ACHN (cell line): ENCODE data around the gene SAMD4A.

Experiments
- DNase-seq: peaks from one replicate; pipeline ENCODE4 v3.0.0-alpha.2; 2015
- in situ Hi-C: cut with HindIII; loops from 2 replicates; pipeline ENCODE4 v1.10.0; 2017; ENCODE audit warnings: low sequenced_read_pairs, low pct_ligation_motif_present, low pct_unique_long_range_greater_than_20kb

The SAMD4A gene

DNA sequence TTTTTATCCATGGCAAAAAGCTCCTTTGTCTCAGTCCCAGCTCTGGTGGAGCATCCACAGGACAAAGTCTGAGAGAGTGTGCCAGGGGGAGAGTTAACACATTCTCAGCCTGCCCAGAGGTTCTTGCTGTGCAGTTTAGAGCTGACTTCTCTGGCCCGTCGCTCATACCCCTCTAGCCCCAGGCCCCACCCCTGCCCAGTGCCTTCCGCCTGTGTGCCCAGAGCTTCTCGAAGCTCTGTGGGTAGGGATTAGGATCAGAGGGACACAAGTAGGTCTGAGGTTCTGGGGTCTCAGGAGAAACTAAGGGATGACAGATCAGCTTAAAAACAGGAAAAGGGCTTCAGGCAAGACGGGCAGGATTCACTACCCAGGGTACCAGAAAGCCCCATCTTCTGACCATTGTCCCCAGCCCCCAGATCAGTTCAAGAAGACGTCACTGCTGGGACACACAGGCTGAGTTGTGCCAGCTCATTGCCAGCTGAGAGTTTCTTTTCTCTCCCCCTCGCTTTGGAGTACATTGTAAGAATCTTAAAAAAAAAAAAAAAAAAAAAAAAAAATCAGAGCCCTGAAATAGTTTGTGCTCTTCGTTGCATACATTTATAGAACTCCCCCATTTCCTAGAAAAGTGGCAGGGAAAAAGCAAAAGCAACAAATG lies 208.7 kb downstream of the SAMD4A start:
- in situ Hi-C loops: no loop called here
- no peak for DNase-seq

DNA sequence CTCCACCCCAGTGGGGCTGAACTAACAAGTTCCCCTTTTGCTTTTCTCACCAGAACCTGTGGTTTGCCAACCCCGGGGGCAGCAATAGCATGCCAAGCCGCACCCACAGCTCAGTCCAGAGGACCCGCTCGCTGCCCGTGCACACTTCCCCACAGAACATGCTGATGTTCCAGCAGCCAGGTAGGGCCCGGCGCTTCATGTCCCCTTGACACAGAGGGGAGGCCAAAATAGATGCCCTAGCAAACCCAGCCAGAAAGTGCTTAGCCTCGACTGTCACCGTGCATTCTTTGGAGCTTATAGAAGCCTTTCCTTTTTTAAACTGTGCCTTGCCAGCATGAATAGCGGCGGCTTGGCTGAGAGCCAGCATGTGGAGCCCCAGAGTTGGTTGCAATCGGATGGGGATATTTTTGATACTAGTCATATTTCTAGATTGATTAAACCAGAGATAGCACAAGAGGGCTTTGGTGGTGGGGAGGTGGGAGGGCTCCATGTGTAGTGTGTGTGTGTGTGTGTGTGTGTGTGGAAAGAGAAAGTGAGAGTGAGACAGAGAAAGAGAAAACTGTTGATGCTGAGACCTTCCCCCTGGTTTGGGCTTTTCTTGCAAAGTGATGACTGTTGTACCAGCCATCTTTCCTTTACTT lies 209.6 kb downstream of the SAMD4A start:
- DNase-seq: no peak
- in situ Hi-C loops: no loop called here

DNA sequence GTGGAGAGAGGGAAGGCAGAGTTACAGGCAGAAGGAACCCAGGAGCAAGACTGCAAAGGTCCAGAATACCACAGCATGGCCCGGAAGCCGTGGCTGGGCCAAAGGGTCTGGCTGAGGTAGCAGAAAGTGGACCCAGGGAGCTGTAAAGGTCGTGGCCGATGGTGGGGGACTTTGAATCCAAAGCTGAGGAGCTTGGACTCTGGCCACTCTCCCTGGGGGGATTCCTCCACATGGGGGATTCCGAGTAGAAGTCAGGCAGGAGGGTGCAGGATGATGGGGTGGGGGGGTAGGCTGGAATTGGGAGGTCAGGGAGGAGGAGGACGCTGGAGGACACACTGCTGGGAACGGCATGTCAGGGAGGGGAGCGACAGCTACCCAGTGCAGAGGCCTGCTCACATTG lies 210.5 kb downstream of the SAMD4A start:
- DNase-seq: no peak
- in situ Hi-C loops: no loop called here

DNA sequence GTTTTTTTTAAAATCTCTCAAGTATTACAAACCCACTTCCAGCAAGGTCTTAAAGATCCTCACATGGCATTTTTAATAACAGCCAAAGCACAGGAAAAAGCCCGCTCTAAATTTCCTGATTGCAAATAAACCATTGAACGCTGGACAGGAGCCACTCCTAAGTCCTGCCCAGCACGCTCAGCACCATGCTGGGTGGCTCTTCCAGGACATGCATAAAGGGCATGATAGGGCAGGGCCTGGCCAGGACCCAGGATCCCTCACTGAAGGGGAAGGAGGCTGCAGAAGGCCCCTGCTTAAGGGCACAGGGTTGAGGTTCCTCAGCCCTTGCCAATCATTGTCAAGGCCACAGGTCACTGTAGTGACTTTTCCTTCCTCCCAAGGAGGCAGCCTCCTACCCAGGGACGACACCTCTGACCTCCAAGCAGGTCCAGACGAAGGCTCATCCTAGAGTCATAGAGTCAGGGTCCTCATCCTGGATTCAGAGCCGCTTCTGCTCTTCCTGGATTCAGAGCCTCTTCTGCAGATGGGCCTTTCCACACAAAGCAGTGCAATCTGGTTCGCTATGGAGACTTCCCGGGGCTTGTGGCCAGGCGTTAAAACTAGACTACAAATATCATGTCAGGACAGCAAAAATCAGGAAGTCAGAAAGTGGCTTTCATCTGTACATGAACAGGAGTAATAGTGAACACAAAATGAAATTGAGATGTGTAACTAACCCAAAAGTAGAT lies 211.9 kb downstream of the SAMD4A start:
- in situ Hi-C loops: no loop called here
- DNase-seq: no peak

DNA sequence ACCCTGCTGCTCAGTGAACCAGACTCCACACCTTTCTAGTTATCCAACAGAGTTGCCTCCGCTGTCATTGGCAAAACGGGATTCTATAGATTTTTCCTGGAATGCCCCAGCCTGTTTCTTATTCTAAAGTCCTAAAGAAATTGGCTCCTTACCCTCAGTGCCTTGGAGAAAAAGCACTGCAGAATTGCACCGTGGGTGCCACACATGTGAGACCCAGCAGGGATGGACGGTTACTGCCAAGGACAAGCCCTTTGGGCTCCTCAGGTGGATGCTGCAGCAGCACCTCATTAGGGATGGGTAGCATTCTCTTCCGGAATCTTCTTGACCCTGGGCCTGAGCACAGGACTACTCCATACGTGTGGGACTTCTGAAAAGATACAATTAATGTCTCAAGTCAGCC lies 214.2 kb downstream of the SAMD4A start:
- in situ Hi-C loops: no loop called here
- DNase-seq: no peak

DNA sequence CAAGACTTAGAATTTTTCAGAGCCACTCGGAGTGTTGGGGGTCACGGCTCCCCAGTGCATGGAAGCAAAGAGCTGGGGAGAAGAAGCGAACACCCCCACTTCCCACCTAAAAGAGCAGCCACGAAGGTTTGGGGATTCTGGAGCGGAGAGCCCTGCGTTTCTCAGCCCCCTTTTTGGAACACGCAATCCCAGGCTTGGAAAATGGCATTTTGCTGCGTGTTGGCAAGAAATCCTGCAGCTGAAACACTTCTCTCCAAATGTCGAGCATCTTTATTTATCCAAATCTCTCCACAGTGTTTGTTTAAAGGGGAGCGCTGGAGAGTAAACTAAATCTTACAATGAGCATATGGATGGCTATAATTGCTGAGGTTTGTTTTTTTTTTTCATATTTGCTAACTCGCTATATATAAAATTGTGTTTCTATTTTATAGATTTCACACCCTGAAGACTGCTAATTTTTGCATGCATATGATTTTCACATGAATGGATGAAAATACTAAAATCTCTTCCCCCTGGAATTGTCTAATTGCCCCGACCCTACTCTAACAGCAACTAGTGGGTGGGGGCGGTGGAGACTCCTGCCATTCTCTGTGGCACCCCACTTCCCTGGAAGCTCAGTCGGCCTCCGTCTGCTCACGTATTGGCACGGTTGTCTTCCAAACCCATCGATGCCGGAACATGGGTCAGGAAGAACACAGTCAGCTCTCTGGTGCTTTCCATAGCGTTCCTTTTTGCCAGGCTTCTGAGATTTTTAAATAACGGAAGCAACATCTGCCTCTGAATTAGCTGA lies 215.2 kb downstream of the SAMD4A start:
- in situ Hi-C loops: no loop called here
- no peak for DNase-seq

DNA sequence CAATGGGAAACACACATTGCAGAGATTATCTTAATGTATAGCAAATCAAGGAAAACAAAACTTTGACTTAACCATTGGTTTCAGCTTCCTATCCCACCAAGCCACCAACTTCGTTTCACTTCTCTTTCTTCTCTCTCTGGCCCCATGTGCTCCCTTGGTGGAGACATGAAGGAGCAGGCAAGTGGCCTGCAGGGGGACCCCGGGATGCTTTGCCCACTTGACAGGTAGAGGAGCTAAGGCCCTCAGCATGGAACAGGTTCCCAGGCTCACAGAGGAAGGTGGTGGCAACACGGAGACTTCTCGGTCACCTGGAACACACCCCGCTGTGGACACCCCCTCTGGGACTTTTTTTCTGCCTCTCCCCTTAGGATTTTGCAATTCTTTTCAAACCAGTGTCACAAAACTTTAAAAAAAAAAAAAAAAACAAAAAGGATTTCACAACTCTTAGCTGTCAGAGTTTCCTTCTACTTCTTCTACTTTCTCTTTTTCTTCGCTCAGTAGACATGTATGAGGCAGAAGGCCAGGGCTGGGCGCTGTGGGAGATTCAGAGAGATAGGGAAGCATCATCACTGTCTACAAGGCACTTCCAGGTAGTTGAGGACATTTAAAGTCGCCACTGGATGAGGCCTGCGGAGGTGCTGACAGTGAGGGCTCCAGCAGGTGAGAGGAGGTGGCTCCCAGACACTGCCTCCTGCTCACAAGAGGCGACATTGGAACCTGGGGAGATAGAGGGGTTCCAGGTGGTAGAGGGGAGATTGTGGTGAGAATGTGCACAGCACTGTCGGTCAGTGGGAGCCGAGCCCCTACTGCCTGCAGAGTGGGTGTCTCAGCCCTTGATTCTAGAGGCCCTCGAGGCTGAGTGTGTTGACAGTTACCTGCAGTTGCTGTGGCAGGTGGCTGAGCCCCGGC lies 216.1 kb downstream of the SAMD4A start:
- in situ Hi-C loops: no loop called here
- no peak for DNase-seq

DNA sequence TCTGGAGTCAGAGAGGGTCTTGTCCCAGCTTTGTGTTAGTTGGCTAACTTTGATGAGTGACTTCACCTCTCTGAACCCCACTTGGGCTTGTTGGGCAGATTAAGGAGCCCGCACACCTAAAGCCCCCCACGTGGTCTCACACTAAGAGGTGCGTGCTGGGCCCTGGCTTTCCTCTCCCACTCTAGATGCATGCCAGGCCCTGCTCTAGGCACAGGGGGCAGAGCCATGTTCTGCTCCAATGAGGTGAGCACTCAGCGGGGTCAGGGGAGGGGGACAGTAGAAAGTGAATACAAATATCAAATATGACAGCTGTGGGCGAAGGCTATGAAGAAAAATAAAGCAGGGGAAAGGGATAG lies 216.7 kb downstream of the SAMD4A start:
- in situ Hi-C loops: no loop called here
- no peak for DNase-seq

DNA sequence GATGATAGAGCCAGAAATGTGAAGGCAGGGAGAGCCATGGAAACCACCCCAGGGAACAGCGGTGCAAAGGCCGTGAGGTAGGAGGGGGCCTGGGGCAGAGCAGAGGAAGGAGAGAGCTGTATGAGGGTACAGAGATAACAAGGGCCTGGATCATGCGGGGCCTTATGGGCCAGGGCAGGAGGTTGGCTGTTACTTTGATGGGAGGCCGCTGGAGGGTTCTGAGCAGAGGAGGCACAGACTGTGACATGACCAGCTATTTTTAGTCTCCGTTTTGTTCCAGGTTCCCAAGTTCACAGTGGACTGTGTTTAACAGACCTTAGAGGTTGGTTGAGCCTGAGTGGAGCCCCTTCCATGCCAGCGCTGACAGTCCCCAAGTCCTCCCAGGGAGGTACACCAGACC lies 217.1 kb downstream of the SAMD4A start:
- DNase-seq: no peak
- in situ Hi-C loops: no loop called here

DNA sequence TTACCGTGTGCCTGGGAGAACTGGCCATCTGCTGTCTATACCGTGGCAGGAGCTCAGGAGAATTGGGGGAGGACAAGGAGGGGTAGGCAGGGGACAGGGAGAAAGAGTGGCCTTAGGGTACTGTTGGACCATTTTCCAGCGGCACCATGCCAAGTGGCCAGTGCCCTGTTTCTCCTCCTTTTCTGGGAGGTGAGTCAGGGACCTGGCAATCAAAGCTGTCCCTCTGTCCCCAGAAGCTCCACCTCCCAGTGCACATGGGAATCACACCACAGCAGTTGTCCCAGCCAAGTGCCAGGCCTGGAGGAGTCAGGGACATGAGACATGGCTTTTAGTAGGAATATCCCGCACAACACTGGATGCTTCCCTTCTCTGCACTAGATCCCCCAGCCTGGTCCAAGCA lies 217.7 kb downstream of the SAMD4A start:
- in situ Hi-C loops: no loop called here
- DNase-seq: no peak

DNA sequence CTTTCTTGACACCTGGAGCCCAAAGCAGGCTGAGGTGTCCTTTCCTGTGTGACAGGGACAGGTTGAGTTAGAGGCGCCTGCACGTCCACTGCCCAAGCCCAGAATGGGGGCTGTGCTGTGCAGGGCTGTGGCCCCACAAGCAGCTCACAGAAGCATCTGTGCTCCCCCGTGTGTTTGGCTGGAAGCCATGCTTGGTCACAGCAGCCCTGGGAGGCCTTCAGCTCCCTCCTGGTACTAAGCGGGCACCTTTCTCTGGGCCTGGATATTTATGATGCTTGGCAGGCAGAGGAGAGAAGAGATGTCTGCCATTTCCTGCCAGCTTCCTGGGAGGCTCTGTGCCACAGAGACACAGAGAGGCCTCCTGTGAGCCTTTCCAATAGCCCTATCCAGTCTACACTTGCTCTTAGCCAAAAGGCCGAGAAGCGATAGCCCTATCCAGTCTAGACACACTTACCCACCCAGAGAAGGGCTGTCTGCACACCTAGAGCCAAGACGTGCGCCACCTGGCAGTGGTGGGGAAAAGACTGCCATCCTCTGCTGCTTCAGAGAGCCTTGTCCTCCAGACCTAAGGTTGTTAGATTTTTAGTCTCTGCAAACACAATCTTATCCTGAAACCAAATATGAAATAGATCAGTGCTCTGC lies 218.3 kb downstream of the SAMD4A start:
- in situ Hi-C loops: no loop called here
- DNase-seq: no peak

DNA sequence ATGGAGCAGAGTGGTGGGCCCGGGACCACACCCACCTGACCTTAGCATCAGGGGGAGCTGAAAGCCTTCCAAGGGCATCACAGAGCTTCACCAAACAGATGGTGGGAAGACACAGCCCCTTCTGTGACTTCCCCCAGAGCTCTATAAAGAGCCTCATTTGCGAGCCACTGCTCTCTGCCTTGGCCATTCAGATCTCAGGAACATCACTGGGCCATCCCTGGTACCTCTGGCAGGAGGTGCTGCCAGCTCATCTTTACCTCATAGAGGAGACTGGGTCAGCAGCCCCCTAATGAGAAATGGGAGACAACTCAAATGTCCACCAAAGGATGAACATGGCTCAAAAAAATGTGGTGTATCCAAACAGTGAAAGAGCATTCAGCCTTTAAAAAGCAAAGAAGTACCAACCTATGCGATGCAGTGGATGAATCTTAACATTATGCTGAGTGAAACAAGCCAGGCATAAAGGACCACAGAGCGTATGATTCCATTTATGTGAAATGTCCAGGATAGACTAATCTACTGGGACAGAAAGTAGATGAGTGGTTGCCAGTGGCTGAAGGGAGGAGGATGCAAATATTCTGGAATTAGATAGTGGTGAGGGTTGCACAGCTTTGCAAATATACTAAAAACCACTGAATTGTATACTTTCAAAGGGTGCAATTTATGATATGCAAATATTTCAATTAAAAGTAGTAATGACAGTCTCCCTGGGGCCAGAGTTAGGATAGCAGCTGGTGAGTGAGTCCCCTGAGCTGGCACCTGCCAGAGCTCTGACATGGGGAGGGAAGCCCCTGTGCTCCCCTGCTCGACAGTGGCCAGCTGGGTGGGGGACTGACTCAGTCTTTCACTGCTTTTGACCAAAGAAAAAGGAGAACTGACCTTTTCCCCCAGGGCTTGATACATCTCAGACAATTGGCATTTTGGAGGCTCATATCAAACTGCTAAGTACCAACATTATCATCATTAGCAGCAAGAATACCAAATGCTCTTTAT lies 219.1 kb downstream of the SAMD4A start:
- in situ Hi-C loops: no loop called here
- no peak for DNase-seq

DNA sequence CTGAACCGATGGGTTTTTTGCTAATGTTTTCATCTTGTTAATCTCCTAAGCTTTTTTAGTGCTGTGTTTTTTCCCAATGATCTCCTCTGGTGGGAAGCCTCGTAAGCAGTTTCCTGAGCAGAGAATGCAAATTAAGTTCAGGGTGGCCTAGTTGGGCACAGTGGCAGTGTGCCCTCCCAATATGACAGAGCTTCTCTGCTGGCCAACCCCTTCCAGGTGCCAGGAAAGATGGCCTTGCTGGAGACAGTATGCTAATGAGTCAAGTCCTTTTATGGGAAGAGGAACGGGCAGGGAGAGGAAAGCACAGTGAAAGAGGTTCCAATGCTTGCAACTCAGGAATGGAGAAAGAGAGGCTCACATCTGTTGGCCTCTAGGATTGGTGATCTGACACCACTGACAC lies 219.9 kb downstream of the SAMD4A start:
- in situ Hi-C loops: no loop called here
- DNase-seq: no peak

DNA sequence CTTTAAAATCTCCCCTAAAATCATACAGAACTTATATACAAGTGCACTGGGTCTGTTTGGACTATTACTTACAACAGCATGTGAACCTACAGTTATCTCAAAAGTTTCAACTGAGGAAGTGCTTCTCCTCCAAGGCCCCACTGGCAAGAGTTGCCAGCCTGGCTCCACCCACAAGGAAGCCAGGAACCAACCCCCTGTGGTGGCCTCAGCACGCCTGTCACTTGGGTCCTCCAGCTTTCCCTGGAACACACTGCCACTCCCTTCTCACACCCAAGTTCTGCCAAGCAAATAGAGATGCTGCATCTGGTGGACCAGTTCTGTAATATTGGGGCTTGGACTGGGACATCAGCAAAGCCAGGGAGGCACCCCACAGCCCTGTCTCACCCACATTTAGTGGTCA lies 220.3 kb downstream of the SAMD4A start:
- in situ Hi-C loops: no loop called here
- no peak for DNase-seq

DNA sequence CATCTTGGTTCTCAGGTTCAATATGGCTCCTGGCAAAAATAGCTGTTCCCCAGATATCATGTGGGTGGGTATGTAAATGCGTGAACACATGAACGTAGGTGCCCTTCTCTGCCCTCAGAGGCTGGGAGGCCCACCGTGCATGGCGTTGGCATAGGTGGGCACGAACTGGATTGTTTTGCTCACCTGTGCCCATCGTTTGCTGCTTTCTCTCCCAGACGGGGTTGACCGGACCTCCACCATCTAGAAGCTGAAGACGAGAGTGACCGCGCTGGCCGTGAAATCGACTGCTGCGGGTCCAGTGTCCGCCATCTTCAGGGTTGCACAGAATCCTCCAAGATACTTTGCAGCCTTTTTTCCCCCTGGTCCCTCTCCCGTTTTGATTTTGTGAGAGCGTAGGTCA lies 221.8 kb downstream of the SAMD4A start:
- DNase-seq: no peak
- in situ Hi-C loops: no loop called here

DNA sequence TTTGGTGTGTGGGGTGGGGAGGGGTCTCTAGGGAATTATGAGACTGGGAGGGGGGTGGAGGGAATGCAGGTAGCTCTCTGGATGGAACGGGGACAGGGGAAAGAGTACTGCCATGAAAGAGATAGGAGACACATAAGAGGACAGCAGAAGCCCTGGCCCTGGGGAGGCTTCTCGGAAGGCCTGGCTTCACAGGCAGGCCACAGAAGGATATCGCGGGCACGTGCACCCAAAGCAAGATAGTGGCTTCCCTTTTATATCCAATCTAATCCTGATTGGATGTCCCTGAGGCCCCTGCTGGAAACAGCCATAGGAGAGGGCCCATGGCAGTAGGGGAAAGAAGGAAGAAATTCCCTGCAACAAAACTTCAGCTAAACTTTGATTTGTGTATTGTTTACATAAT lies 222.2 kb downstream of the SAMD4A start:
- DNase-seq: no peak
- in situ Hi-C loops: no loop called here
